Camera-type eye (tissue), 1 donor: ENCODE data around the gene ZNF808. TPM values are rescaled to one million over a fixed set of nuclear protein-coding genes. Genes with fewer than 3 reads are reported as not detected.

Source experiments
- total RNA-seq: library from RNA; depleted of rRNA; stranded (reverse); fragments of >200 nt; gene quantifications from one replicate; pipeline ENCODE4 v1.2.3, GENCODE V29; 2014

The ZNF808 gene
- 74.4 TPM for total RNA-seq

GRCh38 chr19:52527134-52527955 lies at the start of gene ZNF808:
Gene ZNF808, plus strand, starts transcription at chr19:52527668. Its CDS starts 15,617 bp downstream, at chr19:52543285.

GRCh38 chr19:52570000-52570861 lies 42.8 kb downstream of the ZNF808 start, which contains the start of gene ZNF701:
Gene ZNF701, plus strand, starts transcription at chr19:52570287. Its CDS starts 3,861 bp downstream, at chr19:52574148.

Other genes starting within 250 kb of the ZNF808 start
- 17.2 TPM for gene ZNF480, start 230.5 kb upstream of the ZNF808 start, total RNA-seq
- gene ZNF610, start 191.4 kb upstream of the ZNF808 start, total RNA-seq = 17.1 TPM
- gene ZNF880, start 157.7 kb upstream of the ZNF808 start, total RNA-seq = 75.9 TPM
- gene ZNF528, start 129.8 kb upstream of the ZNF808 start, total RNA-seq = 90.2 TPM
- gene ZNF534, start 98.5 kb upstream of the ZNF808 start, total RNA-seq = 0.66 TPM
- 16.5 TPM for gene ZNF578, start 74.1 kb upstream of the ZNF808 start, total RNA-seq
- gene ZNF701, start 42.6 kb downstream of the ZNF808 start, total RNA-seq = 37.2 TPM
- gene ZNF83, start 110.7 kb downstream of the ZNF808 start, total RNA-seq = 168 TPM
- gene ZNF611, start 207.4 kb downstream of the ZNF808 start, total RNA-seq = 24.5 TPM